Skin of body (tissue), 2 donors: ENCODE results near the gene FAM229A. TPM values are rescaled to one million over a fixed set of nuclear protein-coding genes. Genes with fewer than 3 reads are reported as not detected.

Experiments
- DNase-seq: peaks from one replicate; lab custom pipeline; 2025; lab: John Stamatoyannopoulos, UW
- total RNA-seq: library from RNA; depleted of rRNA; stranded (reverse); fragments of >200 nt; gene quantifications from one replicate; pipeline ENCODE4 v1.2.3, GENCODE V29; 2014

Gene FAM229A
- total RNA-seq, 1 donor from 2014 or later: 1.2 TPM

- DNase-seq: no peak
Observed at GRCh38 chr1:32350785-32351398, 11.4 kb downstream of the FAM229A start.

- DNase-seq: no peak
Observed at GRCh38 chr1:32349211-32349708, 13.0 kb downstream of the FAM229A start.

- no peak for DNase-seq
Observed at GRCh38 chr1:32346532-32347157, 15.6 kb downstream of the FAM229A start.

GRCh38 chr1:32345289-32345827 is 16.9 kb downstream of the FAM229A start:
- no peak for DNase-seq

- no peak for DNase-seq
Observed at GRCh38 chr1:32342704-32343103, 19.6 kb downstream of the FAM229A start.

- DNase-seq: no peak
Observed at GRCh38 chr1:32341971-32342370, 20.3 kb downstream of the FAM229A start.

GRCh38 chr1:32341186-32341757 is 21.0 kb downstream of the FAM229A start:
- DNase-seq: no peak

- DNase-seq: no peak
Observed at GRCh38 chr1:32339363-32339978, 22.8 kb downstream of the FAM229A start.

GRCh38 chr1:32338637-32339145 is 23.6 kb downstream of the FAM229A start:
- DNase-seq: no peak

- no peak for DNase-seq
Observed at GRCh38 chr1:32337855-32338636, 24.2 kb downstream of the FAM229A start.

- DNase-seq: no peak
Observed at GRCh38 chr1:32336963-32337675, 25.2 kb downstream of the FAM229A start.

GRCh38 chr1:32336591-32336932 is 25.7 kb downstream of the FAM229A start:
- no peak for DNase-seq

GRCh38 chr1:32335790-32336590 is 26.3 kb downstream of the FAM229A start, which contains the start of gene MARCKSL1:
Gene MARCKSL1 (minus strand): TSS chr1:32336233. CDS start chr1:32336033, 200 bp downstream.
- DNase-seq: peak; percentile 28

- no peak for DNase-seq
Observed at GRCh38 chr1:32335535-32335789, 26.8 kb downstream of the FAM229A start.

GRCh38 chr1:32334864-32335534 is 27.3 kb downstream of the FAM229A start:
- no peak for DNase-seq

- no peak for DNase-seq
Observed at GRCh38 chr1:32334274-32334861, 27.9 kb downstream of the FAM229A start.

- no peak for DNase-seq
Observed at GRCh38 chr1:32333251-32333963, 28.9 kb downstream of the FAM229A start.
